Fibroblast of skin of back (primary cell): Measurements from ENCODE around the gene KRTAP24-1.

Experiments
- DNase-seq: peaks from one replicate; pipeline ENCODE4 v3.0.0-alpha.2; 2013

Gene KRTAP24-1

DNA sequence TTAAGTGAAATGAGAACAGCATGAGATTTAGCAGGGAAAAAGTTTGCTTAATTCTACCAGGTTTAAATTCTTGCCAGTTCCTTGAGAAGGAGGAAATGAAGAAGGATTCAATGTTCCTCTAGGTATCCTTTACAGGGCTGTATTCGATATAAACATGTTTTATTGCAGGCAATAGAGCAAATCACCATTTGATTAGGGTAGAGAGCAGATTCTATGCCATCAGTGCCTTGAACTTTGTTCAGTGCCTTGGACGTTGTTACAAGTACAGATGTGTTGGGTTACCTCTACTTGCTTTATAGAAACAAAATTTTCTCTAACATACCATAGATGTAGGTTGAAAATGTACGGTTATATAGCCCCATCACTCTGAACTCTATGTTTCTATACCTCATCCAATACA, 48.7 kb downstream of the KRTAP24-1 start:
- no peak for DNase-seq

DNA sequence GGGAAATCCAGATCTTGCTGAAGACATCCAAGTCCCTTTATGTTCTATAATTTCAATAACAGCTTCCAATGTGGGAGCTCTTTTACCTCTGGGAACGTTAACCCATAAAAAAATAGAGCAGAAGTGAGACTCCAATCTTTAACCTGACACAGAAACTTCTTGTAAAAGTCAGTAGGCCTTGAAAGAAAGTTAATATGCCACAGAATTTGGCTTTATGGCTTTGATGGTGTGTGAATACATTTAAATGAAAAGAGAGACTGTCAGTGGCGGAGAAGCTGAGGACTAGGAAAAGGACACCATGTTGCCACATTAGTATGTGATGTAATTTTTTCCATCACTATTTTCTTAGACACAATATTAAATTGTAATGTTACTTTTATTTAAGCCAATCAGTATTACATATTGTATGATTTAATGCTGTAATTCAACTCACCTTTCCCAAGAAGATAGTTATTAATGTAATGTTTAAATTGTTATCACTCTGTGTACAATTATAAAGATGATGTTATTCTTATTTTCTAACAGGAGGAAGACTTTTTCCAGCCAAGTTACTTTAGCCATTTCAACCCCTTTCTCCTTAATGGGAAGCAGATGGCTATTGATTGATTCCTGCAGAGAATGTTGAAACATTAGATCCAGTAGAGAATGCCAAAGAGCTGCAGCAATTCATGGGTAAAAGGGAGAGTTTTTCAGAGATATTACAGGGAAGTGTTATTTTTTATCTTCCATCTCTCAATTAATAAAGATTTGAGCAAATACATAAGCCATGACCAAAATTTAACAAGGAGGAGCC, 49.3 kb downstream of the KRTAP24-1 start:
- DNase-seq, result no peak

DNA sequence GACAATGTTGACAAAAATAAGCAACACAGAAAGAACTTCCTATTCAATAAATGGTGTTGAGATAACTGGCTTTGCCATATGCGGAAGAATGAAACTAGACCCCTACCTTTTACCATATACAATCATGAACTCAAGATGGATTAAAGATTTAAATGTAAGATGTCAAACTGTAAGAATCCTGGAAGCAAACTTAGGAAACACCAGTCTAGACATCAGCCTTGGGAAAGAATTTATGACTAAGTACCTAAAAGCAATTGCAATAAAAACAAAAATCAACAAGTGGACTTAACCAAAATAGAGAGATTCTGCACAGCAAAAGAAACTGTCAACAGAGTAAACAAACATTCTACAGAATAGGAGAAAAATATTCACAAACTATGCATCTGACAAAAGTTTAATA, 50.7 kb downstream of the KRTAP24-1 start:
- peak; percentile 34 for DNase-seq
